ENCODE data around the gene C2CD4A.

- TF ChIP-seq ARNTL (CRISPR knock-in tag; IDR thresholded peaks at IDR 0.05; ENCODE audit: borderline replicate concordance, low read depth) = no peak
- TF ChIP-seq CSRNP3 (CRISPR knock-in tag; IDR thresholded peaks at IDR 0.05) = no peak
- TF ChIP-seq OSR1 (CRISPR knock-in tag; IDR thresholded peaks at IDR 0.05) = no peak
- no peak for TF ChIP-seq RARB (CRISPR knock-in tag; IDR thresholded peaks at IDR 0.05)
- TF ChIP-seq GLIS3 (CRISPR knock-in tag; IDR thresholded peaks at IDR 0.05) = no peak
- no peak for TF ChIP-seq ZNF70 (CRISPR knock-in tag; IDR thresholded peaks at IDR 0.05)
- no peak for TF ChIP-seq CREB5 (CRISPR knock-in tag; IDR thresholded peaks at IDR 0.05; ENCODE audit: low read depth)
- TF ChIP-seq TOX (CRISPR knock-in tag; IDR thresholded peaks at IDR 0.05; ENCODE audit: borderline replicate concordance) = no peak
- TF ChIP-seq ZFP3 (CRISPR knock-in tag; IDR thresholded peaks at IDR 0.05) = no peak
- no peak for TF ChIP-seq PATZ1 (CRISPR knock-in tag; IDR thresholded peaks at IDR 0.05; ENCODE audit: borderline replicate concordance)
Observed at GRCh38 chr15:62079594-62079993, 12.8 kb downstream of the C2CD4A start.
